Right lobe of liver (tissue), 4 donors: ENCODE measurements around the gene SPON2.

Experiments
- POLR2A ChIP-seq: fragments of 450-650 bp; IDR thresholded peaks from one replicate; pipeline ENCODE4 v1.6.1; 2017; ENCODE audit warnings: antibody characterized with exemption, mild to moderate bottlenecking
- TF ChIP-seq, protein P1 (sequence below), 4 donors: fragments of 200-600 bp in 3 of 4; fragments of 450-650 bp in 1 of 4; IDR thresholded peaks; one replicate each; pipeline versions ENCODE4 v1.5.1 to v1.8.0; 2016 to 2022; ENCODE audit warnings: antibody characterized with exemption in 4 of 4, mild to moderate bottlenecking in 2 of 4
- donor health status: DM: no; HTN: no; CAD: no.
- donor health status: DM: no; HTN: no; CAD: no.
- donor health status: DM: no; HTN: yes; CAD: no.

GRCh38 chr4:1210241-1210841, 38.0 kb upstream of the SPON2 start:
- TF ChIP-seq, protein P1, sequence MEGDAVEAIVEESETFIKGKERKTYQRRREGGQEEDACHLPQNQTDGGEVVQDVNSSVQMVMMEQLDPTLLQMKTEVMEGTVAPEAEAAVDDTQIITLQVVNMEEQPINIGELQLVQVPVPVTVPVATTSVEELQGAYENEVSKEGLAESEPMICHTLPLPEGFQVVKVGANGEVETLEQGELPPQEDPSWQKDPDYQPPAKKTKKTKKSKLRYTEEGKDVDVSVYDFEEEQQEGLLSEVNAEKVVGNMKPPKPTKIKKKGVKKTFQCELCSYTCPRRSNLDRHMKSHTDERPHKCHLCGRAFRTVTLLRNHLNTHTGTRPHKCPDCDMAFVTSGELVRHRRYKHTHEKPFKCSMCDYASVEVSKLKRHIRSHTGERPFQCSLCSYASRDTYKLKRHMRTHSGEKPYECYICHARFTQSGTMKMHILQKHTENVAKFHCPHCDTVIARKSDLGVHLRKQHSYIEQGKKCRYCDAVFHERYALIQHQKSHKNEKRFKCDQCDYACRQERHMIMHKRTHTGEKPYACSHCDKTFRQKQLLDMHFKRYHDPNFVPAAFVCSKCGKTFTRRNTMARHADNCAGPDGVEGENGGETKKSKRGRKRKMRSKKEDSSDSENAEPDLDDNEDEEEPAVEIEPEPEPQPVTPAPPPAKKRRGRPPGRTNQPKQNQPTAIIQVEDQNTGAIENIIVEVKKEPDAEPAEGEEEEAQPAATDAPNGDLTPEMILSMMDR (IDR thresholded peaks at IDR 0.05), result no peak
- TF ChIP-seq POLR2A, result no peak
